Liver (tissue), 9 donors: ENCODE results near the gene FAM227B. TPM values are rescaled to one million over a fixed set of nuclear protein-coding genes. Genes with fewer than 3 reads are reported as not detected.

Experiments
- DNase-seq: peaks from one replicate; pipeline ENCODE4 v3.0.0-alpha.2; 2017; ENCODE audit warnings: low spot score
- H3K27ac ChIP-seq, 2 donors: one replicate each; pipeline ENCODE4 v1.7.0; 2013; ENCODE audit warnings: inconsistent platforms in 2 of 2, low read length in 2 of 2, control low read depth in 1 of 2, low read depth in 1 of 2, mild to moderate bottlenecking in 1 of 2
- H3K27me3 ChIP-seq, 4 donors: one replicate each; pipeline versions ENCODE4 v1.6.1 to v1.7.0; 2013; ENCODE audit warnings: low read length in 3 of 4, inconsistent platforms in 1 of 4, mild to moderate bottlenecking in 1 of 4, moderate library complexity in 1 of 4; ENCODE audit not compliant: control insufficient read depth in 4 of 4, insufficient read depth in 4 of 4
- H3K36me3 ChIP-seq, 4 donors: one replicate each; pipeline versions ENCODE4 v1.6.1 to v1.7.0; 2013; ENCODE audit warnings: low read length in 3 of 4, mild to moderate bottlenecking in 3 of 4, low read depth in 1 of 4, moderate library complexity in 1 of 4; ENCODE audit not compliant: control insufficient read depth in 4 of 4, insufficient read depth in 3 of 4
- H3K4me1 ChIP-seq, 4 donors: one replicate each; pipeline versions ENCODE4 v1.6.1 to v1.7.0; 2013; ENCODE audit warnings: low read length in 3 of 4, mild to moderate bottlenecking in 3 of 4, moderate library complexity in 1 of 4; ENCODE audit not compliant: control insufficient read depth in 4 of 4, insufficient read depth in 4 of 4
- H3K4me3 ChIP-seq, 3 donors: one replicate each; pipeline versions ENCODE4 v1.6.1 to v1.7.0; 2013; ENCODE audit warnings: low read length in 3 of 3, control low read depth in 1 of 3, low read depth in 1 of 3, mild to moderate bottlenecking in 1 of 3
- H3K9ac ChIP-seq, 2 donors: one replicate each; pipeline ENCODE4 v1.7.0; 2013; ENCODE audit warnings: low read length in 2 of 2, mild to moderate bottlenecking in 2 of 2, moderate library complexity in 2 of 2, control low read depth in 1 of 2, low read depth in 1 of 2
- H3K9me3 ChIP-seq, 4 donors: one replicate each; pipeline versions ENCODE4 v1.6.1 to v1.7.0; 2013; ENCODE audit warnings: low read length in 3 of 4; ENCODE audit not compliant: control insufficient read depth in 4 of 4
- ATF3 ChIP-seq: IDR thresholded peaks from 2 replicates; pipeline ENCODE4 v1.6.1; 2016; ENCODE audit warnings: antibody characterized with exemption
- CTCF ChIP-seq: fragments of 150-350 bp; IDR thresholded peaks from 2 replicates; pipeline ENCODE4 v1.5.1; 2017; ENCODE audit warnings: improper control_type of control experiment, low read depth, low read length; ENCODE audit not compliant: missing input control
- EGR1 ChIP-seq, 2 donors: IDR thresholded peaks; 2 replicates each; pipeline ENCODE4 v1.6.1; 2016 to 2018; ENCODE audit warnings: antibody characterized with exemption in 2 of 2, low read depth in 2 of 2
- FOXA1 ChIP-seq: IDR thresholded peaks from 2 replicates; pipeline ENCODE4 v1.6.1; 2016; ENCODE audit warnings: antibody characterized with exemption
- FOXA2 ChIP-seq: IDR thresholded peaks from 2 replicates; pipeline ENCODE4 v1.6.1; 2016; ENCODE audit warnings: antibody characterized with exemption
- HNF4A ChIP-seq, 2 donors: conservative IDR thresholded peaks; 2 replicates each; pipeline ENCODE4 v1.6.1; 2016; ENCODE audit warnings: antibody characterized with exemption in 2 of 2, mild to moderate bottlenecking in 2 of 2
- HNF4G ChIP-seq: IDR thresholded peaks from 2 replicates; pipeline ENCODE4 v1.6.1; 2016; ENCODE audit warnings: antibody characterized with exemption
- NR2F2 ChIP-seq: IDR thresholded peaks from 2 replicates; pipeline ENCODE4 v1.6.1; 2016; ENCODE audit warnings: antibody characterized with exemption
- RAD21 ChIP-seq, 2 donors: IDR thresholded peaks; 2 replicates each; pipeline ENCODE4 v1.6.1; 2016; ENCODE audit warnings: antibody characterized with exemption in 2 of 2, mild to moderate bottlenecking in 2 of 2
- RXRA ChIP-seq, 2 donors: IDR thresholded peaks; 2 replicates each; pipeline ENCODE4 v1.6.1; 2017 to 2018; ENCODE audit warnings: antibody characterized with exemption in 2 of 2, mild to moderate bottlenecking in 1 of 2
- TAF1 ChIP-seq: conservative IDR thresholded peaks from 2 replicates; pipeline ENCODE4 v1.6.1; 2016; ENCODE audit warnings: antibody characterized with exemption, mild to moderate bottlenecking
- YY1 ChIP-seq: IDR thresholded peaks from 2 replicates; pipeline ENCODE4 v1.6.1; 2016; ENCODE audit warnings: antibody characterized with exemption, mild to moderate bottlenecking
- WGBS: extraction: QIAGEN DNeasy Blood & Tissue Kit; methylation state at CpG from one replicate; pipeline ENCODE4 v1.1.7; 2013; 5-methylcytosine and 5-hydroxymethylcytosine counted together
- polyA plus RNA-seq, 2 donors: library from polyadenylated mRNA; stranded (reverse) in 1 of 2; unstranded in 1 of 2; fragments of 200-250 nt in 1 of 2; fragments of >200 nt in 1 of 2; fragmentation: Nextera tagmentation in 1 of 2; extraction: Ambion mirVana in 1 of 2; gene quantifications; one replicate each; pipeline versions ENCODE4 v1.2.1 to v1.2.3, GENCODE V29; 2013 to 2015
- total RNA-seq, 2 donors: library from RNA; depleted of rRNA; stranded (reverse); fragments of >200 nt; gene quantifications; one replicate each; pipeline ENCODE4 v1.2.3, GENCODE V29; 2014
- TF ChIP-seq, protein P1 (sequence below): IDR thresholded peaks from 2 replicates; pipeline ENCODE4 v1.6.1; 2016; ENCODE audit warnings: antibody characterized with exemption
- donor health status: healthy.
- donor health status: healthy.
- donor health status: healthy.
- donor health status: healthy.
- donor health status: healthy.

The FAM227B gene
- total and polyA plus RNA-seq, 4 donors: 1.3 to 5.1 (median 3.8) TPM

GRCh38 chr15:49538520-49538919 is 82.1 kb downstream of the FAM227B start:
- TF ChIP-seq CTCF (no peak), NR2F2 (no peak), HNF4A (conservative IDR thresholded peaks at IDR 0.05) (no peak), EGR1 (IDR thresholded peaks at IDR 0.05; ENCODE audit: low read depth in 2 of 2) (no peak), HNF4G (no peak)
- Histone ChIP-seq H3K36me3 (no peaks in the 10 kb centered on the region), H3K4me1 (no peaks in the 10 kb centered on the region), H3K27ac (no peak overlapping the region), H3K4me3 (no peak overlapping the region), H3K9ac (no peak overlapping the region), H3K9me3 (peaks cover 0 to 3% (median 2%) of the 10 kb centered on the region in 4 donors), H3K27me3 (no peaks in the 10 kb centered on the region)
- no peak for DNase-seq

- Histone ChIP-seq H3K9ac (no peak overlapping the region), H3K27ac (no peak overlapping the region), H3K27me3 (no peaks in the 10 kb centered on the region), H3K36me3 (no peaks in the 10 kb centered on the region), H3K9me3 (peaks cover 0 to 3% (median 0%) of the 10 kb centered on the region in 4 donors), H3K4me3 (no peak overlapping the region), H3K4me1 (no peaks in the 10 kb centered on the region)
- no peak for DNase-seq
- TF ChIP-seq FOXA1: no peak
- no peak for TF ChIP-seq TAF1
- TF ChIP-seq RAD21 (IDR thresholded peaks at IDR 0.05): no peak
- TF ChIP-seq NR2F2: no peak
- WGBS: 79% methylated on average over 1 of the region's 1 CpG
Observed at GRCh38 chr15:49530092-49530491, 90.5 kb downstream of the FAM227B start.

DNA sequence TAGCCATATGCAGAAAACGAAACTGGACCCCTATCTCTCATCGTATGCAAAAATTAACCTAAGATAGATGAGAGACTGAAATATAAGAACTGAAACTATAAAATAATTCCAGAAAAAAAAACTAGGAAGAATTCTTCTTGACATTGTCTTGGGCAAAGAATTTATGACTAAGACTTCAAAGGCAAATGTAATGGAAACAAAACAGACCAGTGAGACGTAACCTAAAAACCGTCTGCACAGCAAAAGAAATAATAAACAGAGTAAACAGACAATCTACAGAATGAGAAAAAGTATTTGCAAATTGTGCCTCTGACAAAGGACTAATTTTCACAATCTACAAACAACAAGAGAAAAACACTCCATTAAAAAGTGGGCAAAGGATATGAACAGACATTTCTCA is 92.3 kb downstream of the FAM227B start:
- H3K4me1 ChIP-seq: no peaks in the 10 kb centered on the region
- H3K36me3 ChIP-seq: no peaks in the 10 kb centered on the region
- TF ChIP-seq, protein P1, sequence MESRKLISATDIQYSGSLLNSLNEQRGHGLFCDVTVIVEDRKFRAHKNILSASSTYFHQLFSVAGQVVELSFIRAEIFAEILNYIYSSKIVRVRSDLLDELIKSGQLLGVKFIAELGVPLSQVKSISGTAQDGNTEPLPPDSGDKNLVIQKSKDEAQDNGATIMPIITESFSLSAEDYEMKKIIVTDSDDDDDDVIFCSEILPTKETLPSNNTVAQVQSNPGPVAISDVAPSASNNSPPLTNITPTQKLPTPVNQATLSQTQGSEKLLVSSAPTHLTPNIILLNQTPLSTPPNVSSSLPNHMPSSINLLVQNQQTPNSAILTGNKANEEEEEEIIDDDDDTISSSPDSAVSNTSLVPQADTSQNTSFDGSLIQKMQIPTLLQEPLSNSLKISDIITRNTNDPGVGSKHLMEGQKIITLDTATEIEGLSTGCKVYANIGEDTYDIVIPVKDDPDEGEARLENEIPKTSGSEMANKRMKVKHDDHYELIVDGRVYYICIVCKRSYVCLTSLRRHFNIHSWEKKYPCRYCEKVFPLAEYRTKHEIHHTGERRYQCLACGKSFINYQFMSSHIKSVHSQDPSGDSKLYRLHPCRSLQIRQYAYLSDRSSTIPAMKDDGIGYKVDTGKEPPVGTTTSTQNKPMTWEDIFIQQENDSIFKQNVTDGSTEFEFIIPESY: no peak
- no peak for TF ChIP-seq RAD21 (IDR thresholded peaks at IDR 0.05)
- TF ChIP-seq ATF3: no peak
- no peak for TF ChIP-seq HNF4G
- no peak for TF ChIP-seq FOXA2
- TF ChIP-seq YY1: no peak
- no peak for TF ChIP-seq HNF4A (conservative IDR thresholded peaks at IDR 0.05)
- no peak for TF ChIP-seq RXRA (IDR thresholded peaks at IDR 0.05)
- no peak overlapping the region for H3K4me3 ChIP-seq
- no peaks in the 10 kb centered on the region for H3K9me3 ChIP-seq
- no peak for DNase-seq
- no peaks in the 10 kb centered on the region for H3K27me3 ChIP-seq
- H3K27ac ChIP-seq: no peak overlapping the region
- 78% methylated on average over 4 of the region's 4 CpGs for WGBS
- H3K9ac ChIP-seq: no peak overlapping the region
